ENCODE data around the gene CDCP1.

The CDCP1 gene

GRCh38 chr3:45118615-45119071 is 27.5 kb downstream of the CDCP1 start:
- H3K27ac ChIP-seq = no peak overlapping the region
- TF ChIP-seq CTCF (conservative IDR thresholded peaks at IDR 0.05) = no peak

DNA sequence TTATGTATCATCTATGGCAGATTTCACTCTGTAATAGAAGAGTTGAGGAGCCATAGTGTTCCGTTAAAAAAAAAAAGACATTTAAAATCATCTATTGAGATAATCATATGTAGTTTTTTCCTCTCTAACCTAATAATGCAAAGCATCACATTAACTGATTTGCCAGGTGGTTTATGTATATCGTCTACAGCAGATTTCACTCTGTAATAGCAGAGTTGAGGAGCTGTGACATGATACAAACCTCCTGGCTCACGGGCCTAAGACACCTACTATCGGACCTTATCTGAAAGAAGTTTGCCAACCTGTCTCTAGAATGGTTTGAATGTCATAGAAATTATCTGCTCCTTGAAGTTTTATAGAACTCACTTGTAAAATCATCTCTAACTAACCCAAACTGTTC is 29.8 kb downstream of the CDCP1 start:
- H3K27ac ChIP-seq = no peak overlapping the region
- TF ChIP-seq CTCF (conservative IDR thresholded peaks at IDR 0.05) = no peak

DNA sequence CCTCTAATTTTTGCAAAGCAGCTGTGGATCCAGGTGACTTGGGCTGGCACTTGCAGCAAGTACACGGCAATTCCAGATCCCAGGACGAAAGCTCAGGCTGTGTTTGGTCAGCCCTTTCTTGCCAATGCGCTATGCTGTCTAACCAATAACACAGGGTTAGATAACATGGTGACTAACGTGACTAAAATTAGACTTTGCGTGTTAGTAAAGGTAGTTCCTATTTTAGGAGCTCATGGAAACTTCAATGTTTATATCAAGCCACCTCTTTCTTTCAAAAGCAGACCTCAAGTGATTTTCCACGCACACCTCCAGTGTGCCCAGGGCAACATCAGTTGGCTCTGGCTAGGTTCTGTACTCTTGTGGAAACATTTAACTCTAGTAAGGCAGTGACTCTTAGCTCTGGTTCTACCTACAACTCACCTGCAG is 32.5 kb downstream of the CDCP1 start:
- no peak overlapping the region for H3K27ac ChIP-seq
- TF ChIP-seq CTCF (conservative IDR thresholded peaks at IDR 0.05) = no peak

DNA sequence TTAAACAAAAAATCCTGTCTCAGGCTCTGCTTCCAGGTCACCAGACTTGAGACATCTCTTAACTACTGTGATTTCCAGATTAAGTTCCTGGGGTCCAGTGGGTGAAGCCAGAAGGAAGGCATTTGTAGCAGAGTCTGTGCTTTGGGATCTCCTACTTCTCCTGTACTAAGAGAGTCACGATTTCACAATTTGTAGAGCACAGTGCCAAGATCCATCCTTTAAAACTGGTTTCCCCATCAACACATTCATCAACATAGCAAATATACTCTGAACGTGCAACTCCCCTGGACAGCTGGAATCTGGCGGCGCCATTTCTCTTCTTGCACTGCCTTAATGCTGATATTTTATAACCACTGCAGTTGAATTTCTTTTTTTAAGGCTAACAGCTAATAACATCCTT is 33.2 kb downstream of the CDCP1 start:
- TF ChIP-seq CTCF (conservative IDR thresholded peaks at IDR 0.05) = no peak
- no peak overlapping the region for H3K27ac ChIP-seq

- H3K27ac ChIP-seq = no peak overlapping the region
- no peak for TF ChIP-seq CTCF (conservative IDR thresholded peaks at IDR 0.05)
Observed at GRCh38 chr3:45110509-45110833, 35.7 kb downstream of the CDCP1 start.

DNA sequence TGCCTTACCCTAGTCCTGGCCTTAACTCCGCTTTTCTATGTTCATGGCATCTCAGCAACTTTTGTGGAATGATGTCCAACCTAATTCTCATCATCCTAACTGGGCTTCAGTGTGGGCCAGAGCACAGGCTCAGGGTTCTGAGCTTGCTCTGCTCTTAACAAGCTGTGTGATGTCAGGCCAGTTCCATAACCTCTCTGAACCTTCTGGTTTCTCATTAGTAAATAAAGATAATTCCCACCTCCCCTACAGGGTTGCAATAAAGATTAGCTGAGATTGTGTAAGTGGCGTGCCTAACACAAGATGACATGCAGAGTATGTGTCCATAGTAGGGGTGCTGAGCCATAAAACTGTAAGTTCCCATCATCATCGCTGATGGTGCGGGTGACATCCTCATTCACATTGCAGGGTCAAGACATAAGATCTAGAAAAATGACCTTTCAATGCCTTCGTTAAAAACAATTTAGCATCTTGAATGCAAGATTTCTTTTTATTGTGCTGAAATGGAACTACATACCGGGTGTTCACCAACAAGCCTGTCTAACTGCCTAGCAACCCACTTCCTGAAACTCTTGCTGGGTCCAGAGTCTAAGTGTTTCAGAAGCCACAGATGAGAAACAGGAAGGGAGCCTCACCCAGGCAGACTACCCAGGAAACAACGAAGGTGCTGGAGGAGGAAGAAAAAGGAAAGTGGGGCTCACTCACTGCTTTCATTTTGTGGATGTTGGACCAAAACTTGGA is 36.2 kb downstream of the CDCP1 start:
- TF ChIP-seq CTCF (conservative IDR thresholded peaks at IDR 0.05) = no peak
- H3K27ac ChIP-seq = no peak overlapping the region

- TF ChIP-seq CTCF (conservative IDR thresholded peaks at IDR 0.05) = no peak
- no peak overlapping the region for H3K27ac ChIP-seq
Observed at GRCh38 chr3:45106874-45107273, 39.3 kb downstream of the CDCP1 start.

All from VCaP (cell line).